Liver (tissue), 9 donors: ENCODE results near the gene OR51I1. TPM values are rescaled to one million over a fixed set of nuclear protein-coding genes. Genes with fewer than 3 reads are reported as not detected.

ENCODE experiments used
- DNase-seq: peaks from one replicate; pipeline ENCODE4 v3.0.0-alpha.2; 2017; ENCODE audit warnings: low spot score
- H3K27ac ChIP-seq, 2 donors: one replicate each; pipeline ENCODE4 v1.7.0; 2013; ENCODE audit warnings: inconsistent platforms in 2 of 2, low read length in 2 of 2, control low read depth in 1 of 2, low read depth in 1 of 2, mild to moderate bottlenecking in 1 of 2
- H3K27me3 ChIP-seq, 4 donors: one replicate each; pipeline versions ENCODE4 v1.6.1 to v1.7.0; 2013; ENCODE audit warnings: low read length in 3 of 4, inconsistent platforms in 1 of 4, mild to moderate bottlenecking in 1 of 4, moderate library complexity in 1 of 4; ENCODE audit not compliant: control insufficient read depth in 4 of 4, insufficient read depth in 4 of 4
- H3K36me3 ChIP-seq, 4 donors: one replicate each; pipeline versions ENCODE4 v1.6.1 to v1.7.0; 2013; ENCODE audit warnings: low read length in 3 of 4, mild to moderate bottlenecking in 3 of 4, low read depth in 1 of 4, moderate library complexity in 1 of 4; ENCODE audit not compliant: control insufficient read depth in 4 of 4, insufficient read depth in 3 of 4
- H3K4me1 ChIP-seq, 4 donors: one replicate each; pipeline versions ENCODE4 v1.6.1 to v1.7.0; 2013; ENCODE audit warnings: low read length in 3 of 4, mild to moderate bottlenecking in 3 of 4, moderate library complexity in 1 of 4; ENCODE audit not compliant: control insufficient read depth in 4 of 4, insufficient read depth in 4 of 4
- H3K4me3 ChIP-seq, 3 donors: one replicate each; pipeline versions ENCODE4 v1.6.1 to v1.7.0; 2013; ENCODE audit warnings: low read length in 3 of 3, control low read depth in 1 of 3, low read depth in 1 of 3, mild to moderate bottlenecking in 1 of 3
- H3K9ac ChIP-seq, 2 donors: one replicate each; pipeline ENCODE4 v1.7.0; 2013; ENCODE audit warnings: low read length in 2 of 2, mild to moderate bottlenecking in 2 of 2, moderate library complexity in 2 of 2, control low read depth in 1 of 2, low read depth in 1 of 2
- H3K9me3 ChIP-seq, 4 donors: one replicate each; pipeline versions ENCODE4 v1.6.1 to v1.7.0; 2013; ENCODE audit warnings: low read length in 3 of 4; ENCODE audit not compliant: control insufficient read depth in 4 of 4
- ATF3 ChIP-seq: IDR thresholded peaks from 2 replicates; pipeline ENCODE4 v1.6.1; 2016; ENCODE audit warnings: antibody characterized with exemption
- EGR1 ChIP-seq, 2 donors: IDR thresholded peaks; 2 replicates each; pipeline ENCODE4 v1.6.1; 2016 to 2018; ENCODE audit warnings: antibody characterized with exemption in 2 of 2, low read depth in 2 of 2
- FOXA1 ChIP-seq: IDR thresholded peaks from 2 replicates; pipeline ENCODE4 v1.6.1; 2016; ENCODE audit warnings: antibody characterized with exemption
- FOXA2 ChIP-seq: IDR thresholded peaks from 2 replicates; pipeline ENCODE4 v1.6.1; 2016; ENCODE audit warnings: antibody characterized with exemption
- HNF4G ChIP-seq: IDR thresholded peaks from 2 replicates; pipeline ENCODE4 v1.6.1; 2016; ENCODE audit warnings: antibody characterized with exemption
- RAD21 ChIP-seq, 2 donors: IDR thresholded peaks; 2 replicates each; pipeline ENCODE4 v1.6.1; 2016; ENCODE audit warnings: antibody characterized with exemption in 2 of 2, mild to moderate bottlenecking in 2 of 2
- REST ChIP-seq: IDR thresholded peaks from 2 replicates; pipeline ENCODE4 v1.6.1; 2016; ENCODE audit warnings: antibody characterized with exemption, mild to moderate bottlenecking
- TAF1 ChIP-seq: conservative IDR thresholded peaks from 2 replicates; pipeline ENCODE4 v1.6.1; 2016; ENCODE audit warnings: antibody characterized with exemption, mild to moderate bottlenecking
- YY1 ChIP-seq: IDR thresholded peaks from 2 replicates; pipeline ENCODE4 v1.6.1; 2016; ENCODE audit warnings: antibody characterized with exemption, mild to moderate bottlenecking
- ZBTB33 ChIP-seq: IDR thresholded peaks from 2 replicates; pipeline ENCODE4 v1.6.1; 2016; ENCODE audit warnings: antibody characterized with exemption
- WGBS: extraction: QIAGEN DNeasy Blood & Tissue Kit; methylation state at CpG from one replicate; pipeline ENCODE4 v1.1.7; 2013; 5-methylcytosine and 5-hydroxymethylcytosine counted together
- polyA plus RNA-seq, 2 donors: library from polyadenylated mRNA; stranded (reverse) in 1 of 2; unstranded in 1 of 2; fragments of 200-250 nt in 1 of 2; fragments of >200 nt in 1 of 2; fragmentation: Nextera tagmentation in 1 of 2; extraction: Ambion mirVana in 1 of 2; gene quantifications; one replicate each; pipeline versions ENCODE4 v1.2.1 to v1.2.3, GENCODE V29; 2013 to 2015
- total RNA-seq, 2 donors: library from RNA; depleted of rRNA; stranded (reverse); fragments of >200 nt; gene quantifications; one replicate each; pipeline ENCODE4 v1.2.3, GENCODE V29; 2014
- donor health status: healthy.
- donor health status: healthy.
- donor health status: healthy.
- donor health status: healthy.
- donor health status: healthy.

OR51I1 gene
- total RNA-seq (under 1 TPM; 0.23 to 0.33 TPM), polyA plus RNA-seq (not detected)

- H3K27ac ChIP-seq, result no peak within 1 kb of the TSS
- H3K36me3 ChIP-seq, result no peaks in the 10 kb centered on the region
- DNase-seq, result no peak
- no peak within 1 kb of the TSS for H3K9ac ChIP-seq
- H3K4me3 ChIP-seq, result no peak within 1 kb of the TSS
- H3K9me3 ChIP-seq, result no peaks in the 10 kb centered on the region
- no peak for TF ChIP-seq FOXA2
- TF ChIP-seq ZBTB33, result no peak
- no peak for TF ChIP-seq HNF4G
- no peak for TF ChIP-seq REST
- no peak for TF ChIP-seq ATF3
- TF ChIP-seq TAF1, result no peak
- TF ChIP-seq RAD21 (IDR thresholded peaks at IDR 0.05), result no peak
- TF ChIP-seq EGR1 (IDR thresholded peaks at IDR 0.05; ENCODE audit: low read depth in 2 of 2), result no peak
- no peak for TF ChIP-seq FOXA1
- no peaks in the 10 kb centered on the region for H3K27me3 ChIP-seq
- WGBS, result 25% methylated on average over 2 of the region's 2 CpGs
- no peaks in the 10 kb centered on the region for H3K4me1 ChIP-seq
These were observed at the start of gene OR51I1 for GRCh38 chr11:5441414-5441813. Gene OR51I1 (minus strand): TSS chr11:5441514. CDS start chr11:5441514, 0 bp downstream.

GRCh38 chr11:5489576-5490357, 48.5 kb upstream of the OR51I1 start:
- WGBS, result 48% methylated on average over 5 of the region's 5 CpGs
- Histone ChIP-seq H3K4me3 (no peak overlapping the region), H3K9me3 (no peaks in the 10 kb centered on the region), H3K4me1 (no peaks in the 10 kb centered on the region), H3K36me3 (no peaks in the 10 kb centered on the region), H3K9ac (no peak overlapping the region), H3K27me3 (peaks cover 0 to 4% (median 0%) of the 10 kb centered on the region in 4 donors), H3K27ac (no peak overlapping the region)
- no peak for TF ChIP-seq YY1
- no peak for TF ChIP-seq HNF4G
- TF ChIP-seq ZBTB33, result no peak
- DNase-seq, result no peak
